Measurements from ENCODE around the gene TARS2.

Gene TARS2

GRCh38 chr1:150543500-150544143 lies 56.4 kb downstream of the TARS2 start:
- DNase-seq (ENCODE audit: low spot score) = no peak
- no peak for TF ChIP-seq CTCF (IDR thresholded peaks at IDR 0.05; ENCODE audit: borderline replicate concordance, control extremely low read depth, extremely low read depth, insufficient read depth, missing control alignments)
- in situ Hi-C loops (cut with MboI; ENCODE audit: low sequenced_read_pairs, unreplicated experiment) = no loop called here

- no peak for TF ChIP-seq CTCF (IDR thresholded peaks at IDR 0.05; ENCODE audit: borderline replicate concordance, control extremely low read depth, extremely low read depth, insufficient read depth, missing control alignments)
- in situ Hi-C loops (cut with MboI; ENCODE audit: low sequenced_read_pairs, unreplicated experiment) = no loop called here
- DNase-seq (ENCODE audit: low spot score) = no peak
Measured at GRCh38 chr1:150544204-150544603, 57.0 kb downstream of the TARS2 start.

DNA sequence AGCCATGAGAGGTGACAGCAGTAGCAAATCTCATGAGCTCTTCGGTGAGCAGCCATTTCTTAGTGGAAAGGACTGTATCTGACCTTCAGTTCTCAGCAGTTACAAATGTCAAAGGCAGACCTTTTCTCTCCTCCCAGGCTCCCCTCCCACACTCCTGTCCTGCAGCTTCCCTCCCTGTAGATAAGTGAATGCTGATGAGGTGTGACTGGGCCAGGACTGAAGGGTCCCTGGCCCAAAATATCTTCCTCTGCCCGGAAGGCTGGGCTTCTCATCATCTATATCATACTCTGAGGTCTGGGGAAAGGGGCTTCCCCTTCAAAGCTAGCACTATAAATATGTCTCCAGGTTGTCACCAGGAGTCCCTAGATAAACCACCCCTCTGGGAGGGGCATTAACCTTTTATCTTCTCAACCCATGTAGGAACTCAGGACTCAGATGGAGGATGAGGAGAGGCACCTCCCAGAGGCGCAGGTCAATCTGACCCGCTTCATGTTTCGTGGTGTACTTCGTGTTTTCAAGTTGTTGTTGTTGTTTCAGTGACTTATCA lies 58.3 kb downstream of the TARS2 start:
- in situ Hi-C loops (cut with MboI; ENCODE audit: low sequenced_read_pairs, unreplicated experiment) = no loop called here
- DNase-seq (ENCODE audit: low spot score) = no peak
- TF ChIP-seq CTCF (IDR thresholded peaks at IDR 0.05; ENCODE audit: borderline replicate concordance, control extremely low read depth, extremely low read depth, insufficient read depth, missing control alignments) = no peak

GRCh38 chr1:150546294-150546937 lies 59.2 kb downstream of the TARS2 start:
- TF ChIP-seq CTCF (IDR thresholded peaks at IDR 0.05; ENCODE audit: borderline replicate concordance, control extremely low read depth, extremely low read depth, insufficient read depth, missing control alignments) = no peak
- DNase-seq (ENCODE audit: low spot score) = no peak
- in situ Hi-C loops (cut with MboI; ENCODE audit: low sequenced_read_pairs, unreplicated experiment) = no loop called here

GRCh38 chr1:150548324-150548631 lies 61.1 kb downstream of the TARS2 start:
- in situ Hi-C loops (cut with MboI; ENCODE audit: low sequenced_read_pairs, unreplicated experiment) = no loop called here
- no peak for TF ChIP-seq CTCF (IDR thresholded peaks at IDR 0.05; ENCODE audit: borderline replicate concordance, control extremely low read depth, extremely low read depth, insufficient read depth, missing control alignments)
- DNase-seq (ENCODE audit: low spot score) = no peak

- peak; percentile 79 for DNase-seq (ENCODE audit: low spot score)
- in situ Hi-C loops (cut with MboI; ENCODE audit: low sequenced_read_pairs, unreplicated experiment) = no loop called here
- no peak for TF ChIP-seq CTCF (IDR thresholded peaks at IDR 0.05; ENCODE audit: borderline replicate concordance, control extremely low read depth, extremely low read depth, insufficient read depth, missing control alignments)
Measured at GRCh38 chr1:150548632-150549495, 61.6 kb downstream of the TARS2 start, which contains the start of gene ADAMTSL4. TSS of gene ADAMTSL4 (plus strand) at chr1:150549408. CDS start at chr1:150552289, 2,881 bp downstream.
